ENCODE data around the gene LRRC4C. TPM values are rescaled to one million over a fixed set of nuclear protein-coding genes. Genes with fewer than 3 reads are reported as not detected.

The LRRC4C gene
- total RNA-seq, 1 experiment from 2014 or later, result 0.13 TPM

DNA sequence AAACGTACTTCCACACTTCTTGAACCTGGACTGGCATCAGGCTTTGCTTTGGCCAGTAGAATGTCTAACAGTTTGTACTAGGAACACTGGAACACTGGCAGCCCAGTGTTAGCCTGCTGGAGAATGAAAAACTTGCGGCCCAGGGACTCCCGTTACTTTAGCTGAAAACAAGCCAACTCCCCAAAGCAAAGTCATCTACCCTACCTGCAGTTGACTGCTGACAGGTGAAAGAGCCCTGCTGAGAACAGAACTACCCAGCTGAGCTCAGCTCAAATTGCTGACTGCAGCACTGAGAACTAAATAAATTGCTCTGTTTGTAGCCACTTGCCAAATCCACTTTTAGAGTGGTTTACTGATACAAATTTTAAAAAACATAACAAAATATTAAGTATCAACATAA is 342.5 kb downstream of the LRRC4C start:
- Histone ChIP-seq H2BK15ac (ENCODE audit: low read depth, low read length) (no peak overlapping the region), H4K5ac (ENCODE audit: insufficient read length, low read depth, low read length) (no peak overlapping the region), H2BK120ac (ENCODE audit: low read depth, low read length, poor library complexity, severe bottlenecking) (no peak overlapping the region), H3K79me2 (ENCODE audit: insufficient read depth, low read length) (no peaks in the 10 kb centered on the region), H4K91ac (ENCODE audit: insufficient read length, low read depth, low read length) (no peak overlapping the region), H3T11ph (ENCODE audit: low read length) (no peak overlapping the region), H2BK5ac (ENCODE audit: insufficient read length, low read length) (no peak overlapping the region), H3K23ac (ENCODE audit: insufficient read length, low read depth, low read length) (no peak overlapping the region), H2AK5ac (ENCODE audit: insufficient read length, low read length) (no peak overlapping the region), H2BK12ac (ENCODE audit: insufficient read length, low read depth, low read length) (no peak overlapping the region), H3K79me1 (ENCODE audit: insufficient read depth, low read depth, low read length, poor library complexity, severe bottlenecking) (no peaks in the 10 kb centered on the region), H3K27me3 (ENCODE audit: insufficient read depth, low read length) (no peaks in the 10 kb centered on the region), H3K9ac (ENCODE audit: extremely low read depth, insufficient read length, low read length) (no peak overlapping the region), H2AFZ (ENCODE audit: low read length) (no peak overlapping the region), H3K18ac (ENCODE audit: insufficient read length, low read depth, low read length) (no peak overlapping the region), H4K20me1 (ENCODE audit: control insufficient read depth, insufficient read depth, insufficient read length) (no peaks in the 10 kb centered on the region), H3K4me1 (ENCODE audit: insufficient read depth, low read length) (peaks cover 7% of the 10 kb centered on the region; the same call in 1 of the 2 replicates), H3K23me2 (ENCODE audit: insufficient read length, low read depth, low read length, poor library complexity, severe bottlenecking) (no peaks in the 10 kb centered on the region), H3K27ac (ENCODE audit: insufficient read length, low read depth, low read length) (no peak overlapping the region), H3K56ac (ENCODE audit: insufficient read length, low read depth, low read length) (no peak overlapping the region), H2BK20ac (ENCODE audit: low read depth, low read length, poor library complexity, severe bottlenecking) (no peak overlapping the region), H3K14ac (ENCODE audit: insufficient read depth, low read length) (no peak overlapping the region), H3K4ac (ENCODE audit: low read depth, low read length) (no peak overlapping the region), H3K4me2 (ENCODE audit: insufficient read depth, insufficient read length, low read length) (peak overlapping the region; percentile 13), H3K9me3 (ENCODE audit: control insufficient read depth, low read depth, low read length) (no peaks in the 10 kb centered on the region), H4K8ac (replicated peaks; ENCODE audit: insufficient read length, low read depth, low read length) (no peak overlapping the region)
- Mint-ChIP-seq H3K9me3 (no peaks in the 10 kb centered on the region), H3K27ac (peak overlapping the region in 2 of 3 experiments; percentile 68 to 87; a peak in 3 of 7 replicates), H3K4me1 (peaks cover 60 to 62% of the 10 kb centered on the region in 2 experiments), H3K4me3 (0 out of 5 replicates have a peak overlapping the region, but pooled peaks of 1 of the 2 experiments have one; percentile 13), H3K36me3 (ENCODE audit: insufficient read depth in 1 of 3, low read depth in 3 of 3) (peaks cover 0 to 3% (median 0%) of the 10 kb centered on the region in 3 experiments; a peak in 2 of 7 replicates), H3K27me3 (ENCODE audit: low read depth) (no peaks in the 10 kb centered on the region)
- whole genome bisulfite sequencing (ENCODE audit: extremely low coverage, insufficient read length, low lambda C conversion rate), result no CpG with 5 or more reads among the region's 3 CpGs
- peak; percentile 66 for DNase-seq
- TF ChIP-seq, protein P1, sequence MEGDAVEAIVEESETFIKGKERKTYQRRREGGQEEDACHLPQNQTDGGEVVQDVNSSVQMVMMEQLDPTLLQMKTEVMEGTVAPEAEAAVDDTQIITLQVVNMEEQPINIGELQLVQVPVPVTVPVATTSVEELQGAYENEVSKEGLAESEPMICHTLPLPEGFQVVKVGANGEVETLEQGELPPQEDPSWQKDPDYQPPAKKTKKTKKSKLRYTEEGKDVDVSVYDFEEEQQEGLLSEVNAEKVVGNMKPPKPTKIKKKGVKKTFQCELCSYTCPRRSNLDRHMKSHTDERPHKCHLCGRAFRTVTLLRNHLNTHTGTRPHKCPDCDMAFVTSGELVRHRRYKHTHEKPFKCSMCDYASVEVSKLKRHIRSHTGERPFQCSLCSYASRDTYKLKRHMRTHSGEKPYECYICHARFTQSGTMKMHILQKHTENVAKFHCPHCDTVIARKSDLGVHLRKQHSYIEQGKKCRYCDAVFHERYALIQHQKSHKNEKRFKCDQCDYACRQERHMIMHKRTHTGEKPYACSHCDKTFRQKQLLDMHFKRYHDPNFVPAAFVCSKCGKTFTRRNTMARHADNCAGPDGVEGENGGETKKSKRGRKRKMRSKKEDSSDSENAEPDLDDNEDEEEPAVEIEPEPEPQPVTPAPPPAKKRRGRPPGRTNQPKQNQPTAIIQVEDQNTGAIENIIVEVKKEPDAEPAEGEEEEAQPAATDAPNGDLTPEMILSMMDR (conservative IDR thresholded peaks at IDR 0.05), result no peak

Data from H9 (cell line).